ENCODE results near the gene MYO18B.

MYO18B gene

DNA sequence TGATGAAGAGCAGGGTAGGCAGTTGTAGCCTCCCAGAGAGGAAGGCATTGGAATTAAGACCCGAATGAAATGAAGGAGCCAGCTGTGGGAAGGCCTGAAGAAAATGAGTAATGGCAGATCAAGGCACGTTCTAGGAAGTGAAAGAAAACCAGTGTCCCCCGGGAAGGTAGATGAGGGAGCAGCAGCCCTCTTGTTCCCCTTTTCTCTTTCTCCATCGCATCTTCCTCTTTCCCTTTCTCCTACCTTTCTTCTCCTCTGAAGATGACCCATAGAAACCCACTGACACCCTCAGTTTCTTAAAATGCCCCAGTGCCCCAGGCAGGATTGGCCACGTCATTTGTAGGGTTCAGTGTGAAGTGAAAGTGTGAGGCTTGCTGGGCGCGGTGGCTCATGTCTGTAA, 254.7 kb downstream of the MYO18B start:
- no peak for DNase-seq (ENCODE audit: low read depth)

DNA sequence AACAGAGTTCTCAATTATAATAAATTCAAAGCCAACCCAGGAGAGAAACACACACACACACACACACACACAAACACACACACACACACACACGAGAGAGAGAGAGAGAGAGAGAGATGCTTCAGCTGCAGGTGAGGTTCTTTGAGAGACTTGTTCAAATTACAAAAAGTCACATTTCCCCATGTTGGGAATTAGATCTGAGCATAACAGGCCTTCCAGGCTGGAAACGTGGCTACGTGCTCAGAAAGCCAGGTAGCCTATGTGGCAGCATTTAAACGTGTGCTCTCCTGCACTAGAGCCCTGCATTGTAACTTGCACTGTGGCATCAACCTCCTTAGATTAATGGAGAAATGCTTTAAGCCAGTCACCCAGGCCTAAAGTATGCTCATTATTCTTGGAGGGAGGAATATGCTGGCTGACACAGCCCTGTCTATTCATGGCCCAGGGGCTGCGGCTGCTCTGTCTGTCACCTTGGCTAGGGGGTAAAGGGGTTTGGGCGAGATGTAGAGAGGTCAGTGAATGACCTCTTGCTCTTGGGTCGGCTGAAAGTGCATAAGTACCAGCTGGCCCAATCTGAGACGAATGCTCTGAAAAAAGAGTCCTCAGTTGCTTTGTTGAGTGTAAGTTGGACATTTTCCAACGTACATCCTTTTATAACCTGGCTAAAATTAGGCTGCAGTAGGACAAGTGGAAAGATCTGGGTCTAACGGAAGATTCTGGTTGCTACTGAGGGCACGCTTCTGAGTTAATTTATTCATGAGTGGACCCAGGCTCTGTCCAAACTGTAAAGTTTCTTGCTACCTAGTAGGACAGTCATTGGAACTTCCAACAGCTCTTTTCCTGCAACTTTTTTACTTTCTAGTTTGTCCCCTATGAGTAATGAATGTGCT, 256.1 kb downstream of the MYO18B start:
- no peak for DNase-seq (ENCODE audit: low read depth)

DNA sequence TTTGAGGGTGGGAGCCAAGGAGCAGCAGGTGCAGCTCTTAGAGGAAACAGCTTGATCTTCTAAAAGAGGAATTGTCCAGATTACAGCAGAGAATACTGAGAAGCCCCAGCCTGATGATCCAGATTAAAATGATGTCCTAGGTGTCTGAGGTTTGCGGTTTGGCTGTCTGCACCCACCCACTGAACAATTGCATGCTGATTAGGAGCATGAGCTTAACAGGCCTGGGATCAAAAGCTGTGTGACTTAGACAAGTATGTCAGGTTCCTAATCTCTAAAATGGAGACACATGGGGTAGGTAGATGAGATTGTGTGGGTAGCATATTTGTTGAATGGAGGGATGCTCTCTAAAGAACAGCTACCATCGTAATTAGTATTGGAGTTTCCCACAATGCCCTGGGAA, 260.5 kb downstream of the MYO18B start:
- no peak for DNase-seq (ENCODE audit: low read depth)

DNA sequence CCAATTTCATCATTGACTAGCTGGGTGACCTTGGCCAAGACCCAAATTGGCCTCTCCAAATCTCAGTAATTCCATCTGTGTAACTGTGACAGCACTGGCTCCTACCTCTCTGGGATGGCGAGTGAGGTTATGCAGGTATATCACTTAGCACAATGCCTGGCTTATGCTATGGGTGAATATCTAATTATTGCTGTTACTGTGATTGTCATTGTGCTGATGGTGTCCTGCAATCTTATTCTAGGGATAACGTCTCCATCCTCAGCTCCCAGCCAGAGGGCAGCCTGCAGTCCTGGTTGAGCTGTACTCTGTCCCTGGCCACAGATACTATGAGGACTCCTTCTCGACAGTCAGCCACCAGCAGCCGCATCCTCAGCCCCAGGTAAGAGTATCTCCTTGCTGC, 262.5 kb downstream of the MYO18B start:
- DNase-seq (ENCODE audit: low read depth) = no peak

DNA sequence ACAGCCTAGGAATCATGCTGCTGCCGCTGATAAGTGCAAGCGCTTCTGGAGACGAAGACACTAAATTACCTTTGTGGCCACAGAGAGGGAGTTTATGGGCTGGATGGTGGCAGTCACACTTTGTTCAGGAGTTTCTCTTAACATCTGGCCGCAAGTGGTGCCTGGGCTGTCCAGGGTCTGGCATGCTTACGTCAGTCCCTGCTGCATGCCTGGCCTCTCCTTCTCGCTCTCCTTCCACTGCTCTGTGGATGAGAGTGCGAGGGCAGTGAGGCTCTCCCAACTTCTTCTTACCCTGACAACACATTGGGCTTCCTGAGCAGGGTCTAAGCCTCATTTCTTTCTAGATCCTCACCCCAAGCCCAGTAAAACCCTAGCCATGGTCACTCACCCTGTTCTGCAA, 266.6 kb downstream of the MYO18B start:
- DNase-seq (ENCODE audit: low read depth) = no peak

DNA sequence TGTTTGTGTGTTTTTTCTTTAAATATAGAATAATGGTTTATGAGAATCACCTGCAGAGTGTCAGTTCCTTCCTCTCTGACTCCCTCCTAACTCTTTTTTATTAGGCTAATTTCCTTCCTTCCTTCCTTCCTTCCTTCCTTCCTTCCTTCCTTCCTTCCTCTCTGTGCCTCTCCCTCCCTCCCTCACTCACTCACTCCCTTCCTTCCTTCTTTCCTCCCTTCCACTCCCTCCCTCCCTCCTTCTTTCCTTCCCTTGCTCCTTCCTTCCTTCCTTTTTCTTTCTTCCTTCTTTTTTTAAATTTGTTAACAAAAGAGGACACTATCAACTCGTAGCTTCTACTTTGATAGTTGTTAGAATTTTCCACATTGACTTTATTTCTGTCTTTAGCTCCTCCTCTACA, 274.9 kb downstream of the MYO18B start:
- no peak for DNase-seq (ENCODE audit: low read depth)

DNA sequence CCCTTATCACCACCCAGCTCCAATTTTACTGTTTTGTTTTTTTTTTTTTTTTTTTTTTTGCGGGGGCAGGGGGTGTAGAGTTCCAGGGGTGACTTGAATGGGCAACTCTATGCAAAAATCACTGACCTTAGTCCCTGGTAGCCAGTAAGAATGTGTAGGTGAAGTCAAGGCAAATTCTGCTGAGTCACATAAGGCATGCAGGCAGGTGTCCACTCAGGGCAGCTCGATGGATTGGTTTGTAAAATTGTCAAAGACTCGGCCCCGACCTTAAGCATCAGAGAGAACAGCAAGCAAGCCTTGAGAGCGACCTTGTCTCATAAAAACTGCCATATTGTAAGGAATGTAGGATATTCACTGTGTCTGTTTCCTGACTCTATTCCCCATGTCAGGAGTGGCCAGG, 275.9 kb downstream of the MYO18B start:
- DNase-seq (ENCODE audit: low read depth) = no peak

DNA sequence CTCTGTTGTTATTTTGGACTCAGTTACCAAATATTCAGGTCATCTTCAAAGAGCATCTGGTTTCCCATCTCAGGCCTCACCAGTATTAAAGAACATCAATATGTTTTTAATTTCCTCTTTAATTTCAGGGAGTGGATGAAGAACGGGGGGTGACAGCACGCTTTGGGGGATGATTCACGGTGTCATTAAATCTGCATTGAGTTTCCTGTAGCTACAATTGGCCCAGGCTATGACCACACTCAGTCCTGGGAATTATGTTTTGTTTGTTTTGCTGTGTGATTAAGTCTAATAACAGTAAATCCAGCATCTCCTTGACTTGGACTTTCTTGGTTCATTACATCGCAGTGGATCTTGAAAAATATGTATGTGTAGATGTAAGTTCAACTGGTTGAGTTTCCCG, 277.6 kb downstream of the MYO18B start:
- no peak for DNase-seq (ENCODE audit: low read depth)

DNA sequence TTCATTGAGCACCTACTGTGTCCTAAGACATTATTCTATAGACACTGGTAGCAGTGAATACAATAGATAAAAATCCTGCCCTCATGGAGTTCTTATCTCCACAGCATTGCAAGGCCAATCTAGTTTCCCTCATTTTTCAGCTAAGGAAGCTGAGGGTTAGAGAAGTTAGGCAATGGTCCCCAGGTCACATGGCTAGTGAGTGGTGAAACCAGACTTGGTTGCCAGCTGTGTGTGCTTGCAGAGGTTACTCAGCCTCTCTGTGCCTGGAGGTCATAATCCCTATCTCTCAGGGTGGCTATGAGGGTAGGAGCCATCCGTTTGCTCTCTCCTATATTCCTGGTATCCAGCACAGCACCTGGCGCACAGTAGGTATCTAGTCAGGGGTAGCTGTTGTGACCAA, 279.5 kb downstream of the MYO18B start:
- DNase-seq (ENCODE audit: low read depth) = no peak

DNA sequence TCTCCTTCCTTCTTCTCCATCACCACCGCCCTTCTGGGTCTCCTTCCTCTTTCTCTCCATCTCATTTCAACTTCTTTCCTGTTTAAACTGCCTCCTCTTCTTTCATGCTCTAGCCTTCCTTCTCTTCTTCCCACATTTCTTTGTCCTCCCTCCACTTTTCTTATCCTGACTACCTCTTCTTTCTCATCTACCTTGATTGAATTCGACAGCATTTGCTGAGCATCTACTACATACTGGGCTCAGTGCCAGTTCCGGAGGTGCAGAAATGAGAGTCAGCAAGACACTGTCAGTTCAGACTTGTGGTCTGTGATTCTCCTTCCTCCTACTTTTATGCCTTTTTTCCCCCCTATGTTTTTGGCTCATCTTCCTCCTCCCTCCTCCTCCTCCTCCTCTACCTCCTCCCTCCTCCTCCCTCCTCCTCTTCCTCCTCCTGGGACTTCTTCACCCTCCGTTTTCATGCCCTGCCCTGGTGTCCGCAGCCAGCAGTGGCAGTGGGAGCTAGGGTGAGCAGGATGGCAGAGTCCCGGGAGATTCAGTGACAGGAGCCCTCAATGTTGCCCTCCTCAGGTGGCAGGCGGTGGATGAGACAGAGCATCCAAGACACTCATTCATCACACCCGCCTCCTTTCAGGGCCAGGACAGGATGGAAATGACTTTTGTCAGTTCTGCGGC, 281.3 kb downstream of the MYO18B start:
- DNase-seq (ENCODE audit: low read depth) = no peak

DNA sequence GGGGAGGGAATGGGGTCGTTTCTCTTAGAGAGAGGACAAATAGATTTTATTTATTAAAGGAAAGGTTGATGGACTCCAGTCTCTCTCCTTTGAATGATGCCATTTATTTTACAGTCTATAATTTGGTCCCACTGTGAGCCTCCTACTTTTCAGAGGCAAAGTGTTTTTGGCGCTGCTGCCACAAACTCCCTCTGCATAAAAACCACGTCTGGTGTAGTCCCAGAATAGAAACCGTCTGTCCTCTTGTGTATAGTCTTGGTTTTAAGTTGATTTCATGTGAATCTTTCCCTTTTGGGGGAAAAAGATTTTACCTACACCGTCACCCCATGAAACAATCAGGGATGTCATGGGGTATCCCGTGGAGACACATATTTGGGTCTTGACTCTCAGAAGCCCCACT, 283.6 kb downstream of the MYO18B start:
- no peak for DNase-seq (ENCODE audit: low read depth)

DNA sequence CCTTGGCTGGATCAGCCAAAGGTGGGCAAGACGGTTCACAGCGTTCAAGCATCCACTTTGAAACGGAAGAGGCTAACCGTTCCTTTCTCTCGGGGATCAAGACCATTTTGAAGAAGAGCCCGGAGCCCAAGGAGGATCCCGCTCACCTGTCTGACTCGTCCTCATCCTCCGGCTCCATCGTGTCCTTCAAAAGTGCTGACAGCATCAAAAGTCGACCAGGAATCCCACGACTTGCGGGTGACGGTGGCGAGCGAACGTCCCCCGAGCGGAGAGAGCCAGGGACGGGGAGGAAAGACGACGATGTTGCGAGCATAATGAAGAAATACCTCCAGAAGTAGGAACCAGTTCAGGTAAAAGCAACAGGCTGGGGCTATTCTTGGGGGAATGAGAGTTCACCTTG, 285.4 kb downstream of the MYO18B start:
- DNase-seq (ENCODE audit: low read depth) = no peak

DNA sequence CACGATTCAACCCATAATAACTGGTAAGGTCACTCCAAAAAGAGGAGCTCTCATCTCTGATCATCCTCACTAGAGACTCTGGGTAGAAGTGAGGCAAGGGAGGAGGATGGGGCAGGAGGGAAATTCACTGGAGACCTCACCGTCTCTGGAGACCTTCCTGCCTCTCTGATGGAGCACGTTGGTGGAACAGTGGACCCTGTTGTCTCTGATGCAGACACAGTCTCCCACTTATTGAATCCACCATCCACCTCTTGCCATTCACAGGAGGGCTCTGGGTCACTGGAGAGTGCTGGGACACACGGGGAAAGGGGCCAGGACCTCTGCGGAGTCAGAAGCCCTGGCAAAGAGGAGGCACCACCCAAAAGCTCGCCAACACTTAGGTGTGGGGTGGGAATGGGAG, 289.7 kb downstream of the MYO18B start:
- no peak for DNase-seq (ENCODE audit: low read depth)

DNA sequence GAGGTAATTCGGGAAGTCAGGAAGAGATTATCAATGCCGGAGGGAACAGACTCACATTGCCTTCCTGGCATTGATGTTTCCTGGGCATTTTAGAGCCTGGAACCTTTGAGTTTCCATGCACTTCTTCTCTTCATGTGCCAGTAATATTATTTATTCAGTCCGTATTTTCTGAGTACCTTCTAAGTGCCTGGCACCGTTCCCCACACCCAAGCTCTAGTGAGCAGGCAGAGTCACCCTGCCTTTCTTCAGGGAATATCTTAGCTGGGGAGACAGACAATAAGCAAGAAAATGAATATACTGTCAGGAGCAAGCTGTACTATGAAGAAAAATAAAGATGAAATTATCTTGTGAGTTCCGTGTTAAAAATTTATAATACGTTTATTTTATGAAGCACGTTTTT, 291.1 kb downstream of the MYO18B start:
- DNase-seq (ENCODE audit: low read depth) = no peak

DNA sequence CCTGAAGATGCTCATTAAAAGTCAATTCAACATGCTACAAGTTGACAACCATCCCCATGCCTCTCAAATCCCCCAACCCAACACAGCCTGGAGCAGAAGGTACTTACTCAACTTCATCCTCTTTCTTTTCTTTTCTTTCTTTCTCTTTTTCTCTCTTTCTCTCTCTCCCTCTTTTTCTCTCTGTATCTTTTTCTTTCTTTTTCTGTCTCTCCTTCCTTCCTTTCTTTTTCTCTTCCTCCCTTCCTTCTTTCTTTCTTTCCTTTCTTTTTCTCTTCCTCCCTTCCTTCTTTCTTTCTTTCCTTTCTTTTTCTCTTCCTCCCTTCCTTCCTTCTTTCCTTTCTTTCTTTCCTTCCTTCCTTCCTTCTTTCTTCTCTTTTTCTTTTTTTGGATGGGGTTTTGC, 291.6 kb downstream of the MYO18B start:
- no peak for DNase-seq (ENCODE audit: low read depth)

DNA sequence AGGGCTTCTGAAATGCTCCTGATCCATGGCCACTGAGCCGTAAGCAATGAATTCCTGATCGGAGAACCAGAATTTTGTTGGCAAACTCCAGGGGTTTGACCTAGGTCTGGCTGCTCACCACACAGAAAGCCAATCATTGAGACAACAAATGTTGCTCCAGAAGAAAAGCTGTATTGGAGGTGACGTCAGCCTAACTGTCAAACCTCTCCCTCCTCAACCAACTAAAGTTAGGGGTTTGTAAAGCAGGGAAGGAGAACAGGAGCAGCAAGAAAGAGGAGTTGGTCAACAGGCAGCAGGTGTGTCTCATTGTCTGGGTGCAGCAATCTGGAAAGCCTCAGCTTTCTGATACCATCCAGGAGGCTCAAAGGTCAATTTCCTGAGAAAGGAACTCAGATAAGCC, 293.5 kb downstream of the MYO18B start:
- no peak for DNase-seq (ENCODE audit: low read depth)

DNA sequence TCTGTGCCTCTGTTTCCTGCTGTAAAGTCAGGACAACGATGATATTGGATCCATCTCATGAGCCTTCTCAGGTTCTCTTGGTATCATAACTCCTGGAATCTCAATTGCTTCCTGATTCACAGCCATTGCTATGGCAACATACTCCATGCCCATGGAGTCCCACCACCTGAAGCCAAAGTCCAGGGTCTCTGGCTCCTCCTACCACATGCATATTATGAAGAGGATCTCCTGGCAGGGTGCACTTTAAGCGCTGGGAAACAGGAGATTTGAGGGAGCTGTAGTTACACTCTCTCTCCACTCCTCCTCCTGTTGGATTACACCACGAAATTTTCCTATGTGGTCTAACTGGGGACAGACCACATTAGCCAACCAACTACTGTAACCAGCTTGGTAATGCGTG, 296.4 kb downstream of the MYO18B start:
- DNase-seq (ENCODE audit: low read depth) = no peak

DNA sequence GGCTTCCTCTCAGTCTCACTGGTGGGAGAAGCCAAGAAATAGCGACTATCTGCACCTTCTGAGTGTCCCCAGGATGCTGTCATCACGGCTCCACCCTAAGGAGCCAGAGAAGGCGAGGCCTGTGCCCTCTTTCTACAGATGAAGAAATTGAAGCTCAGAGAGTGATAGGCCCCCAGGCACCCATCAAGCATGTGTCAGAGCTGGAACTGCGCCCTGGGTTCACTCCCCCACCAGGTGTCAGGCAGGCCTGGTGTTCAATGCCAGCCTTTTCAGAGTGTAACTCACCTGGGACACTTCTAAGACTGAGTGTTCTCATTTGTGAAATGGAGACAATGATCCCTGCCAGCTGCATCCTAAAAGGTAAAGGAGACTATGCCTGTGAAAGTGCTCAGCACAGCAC, 299.9 kb downstream of the MYO18B start:
- no peak for DNase-seq (ENCODE audit: low read depth)

DNA sequence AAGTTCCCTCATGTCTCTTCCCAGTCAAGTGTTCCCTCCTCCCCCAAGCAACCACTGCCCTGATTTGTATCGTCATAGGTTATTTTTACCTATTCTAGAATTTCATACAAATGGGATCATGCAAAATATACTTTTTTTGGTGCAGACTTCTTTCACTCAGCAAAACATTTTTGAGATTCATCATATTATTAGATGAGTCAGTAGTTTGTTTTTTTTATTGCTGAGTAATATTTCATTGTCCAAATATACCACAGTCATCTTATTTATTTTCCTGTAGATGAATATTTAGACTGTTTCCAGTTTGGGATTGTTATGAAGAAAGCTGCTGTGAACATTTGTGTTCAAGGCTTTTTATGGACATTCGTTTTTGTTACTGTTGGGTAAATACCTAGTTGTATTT, 301.0 kb downstream of the MYO18B start:
- no peak for DNase-seq (ENCODE audit: low read depth)

DNA sequence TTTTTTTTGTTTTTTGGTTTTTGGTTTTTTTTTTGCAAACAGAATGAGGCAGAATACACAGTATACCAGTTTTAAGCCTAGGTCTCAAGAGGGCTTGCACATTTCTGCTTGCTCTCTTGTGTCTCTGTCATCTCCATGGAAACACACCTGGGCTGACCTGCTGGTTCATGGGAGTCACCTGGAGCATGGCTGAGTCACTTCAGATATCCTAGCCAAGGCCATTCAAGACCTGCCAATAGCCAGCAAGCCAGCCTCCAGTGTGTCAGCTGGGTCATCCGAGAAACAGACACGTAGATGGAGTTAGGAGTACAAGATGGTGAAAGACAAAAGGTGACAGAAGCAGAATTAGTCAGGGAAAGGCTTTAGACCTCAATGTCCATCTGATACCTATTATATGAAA, 303.1 kb downstream of the MYO18B start:
- no peak for DNase-seq (ENCODE audit: low read depth)

DNA sequence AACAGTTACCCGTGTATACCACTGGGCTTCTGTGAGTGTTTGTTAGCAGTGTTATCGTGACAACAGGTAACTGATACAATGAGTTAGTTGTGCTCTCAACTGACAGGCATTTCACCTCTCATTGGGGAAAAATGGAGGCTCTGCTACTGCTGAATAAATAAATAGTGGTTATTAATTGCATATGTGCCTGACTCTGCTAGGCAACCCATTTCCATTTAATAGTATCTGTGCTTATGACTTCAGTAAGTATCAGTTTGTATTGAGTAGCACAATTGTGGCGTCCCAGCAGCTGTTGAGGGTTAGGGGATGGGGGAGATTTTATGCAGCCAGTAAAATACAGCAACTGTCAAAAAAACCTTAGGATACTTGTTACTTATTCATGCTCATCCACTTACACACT, 303.9 kb downstream of the MYO18B start:
- no peak for DNase-seq (ENCODE audit: low read depth)

DNA sequence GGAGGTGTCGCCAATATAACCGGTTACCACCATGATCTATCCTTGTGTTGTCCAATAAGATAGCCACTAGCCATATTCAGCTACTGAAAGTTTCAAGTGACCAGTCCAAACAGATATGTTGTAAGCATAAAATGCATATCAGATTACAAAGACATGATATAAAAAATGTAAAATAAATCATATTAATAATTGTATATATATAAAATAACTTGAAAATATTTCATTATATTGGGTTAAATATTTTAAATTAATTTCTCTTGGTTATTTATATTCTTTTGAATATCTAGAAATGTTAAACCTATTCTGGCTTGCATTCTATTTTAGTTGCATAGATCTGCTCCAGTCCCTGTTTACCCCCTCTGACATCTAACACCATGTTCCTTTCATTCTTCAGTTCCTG, 305.5 kb downstream of the MYO18B start:
- no peak for DNase-seq (ENCODE audit: low read depth)

DNA sequence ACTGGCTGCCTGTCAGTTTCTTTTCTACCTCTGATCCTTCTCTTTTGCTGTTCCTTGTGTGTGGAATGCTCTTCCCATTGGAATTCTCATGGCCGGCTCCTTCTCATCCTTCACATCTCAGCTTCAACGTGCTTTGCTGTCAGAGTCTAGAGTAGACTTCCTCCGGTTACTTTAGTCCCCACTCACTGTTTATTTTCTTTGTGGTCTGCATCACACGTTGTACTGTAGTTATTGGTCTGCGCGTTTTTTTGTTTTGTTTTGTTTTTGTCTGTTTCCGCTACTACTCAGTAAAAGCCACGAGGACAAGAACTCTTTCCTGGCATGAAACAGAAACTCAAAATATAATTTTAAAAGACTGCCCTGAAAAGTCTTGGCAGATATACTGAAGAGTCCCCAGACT, 305.9 kb downstream of the MYO18B start:
- no peak for DNase-seq (ENCODE audit: low read depth)

DNA sequence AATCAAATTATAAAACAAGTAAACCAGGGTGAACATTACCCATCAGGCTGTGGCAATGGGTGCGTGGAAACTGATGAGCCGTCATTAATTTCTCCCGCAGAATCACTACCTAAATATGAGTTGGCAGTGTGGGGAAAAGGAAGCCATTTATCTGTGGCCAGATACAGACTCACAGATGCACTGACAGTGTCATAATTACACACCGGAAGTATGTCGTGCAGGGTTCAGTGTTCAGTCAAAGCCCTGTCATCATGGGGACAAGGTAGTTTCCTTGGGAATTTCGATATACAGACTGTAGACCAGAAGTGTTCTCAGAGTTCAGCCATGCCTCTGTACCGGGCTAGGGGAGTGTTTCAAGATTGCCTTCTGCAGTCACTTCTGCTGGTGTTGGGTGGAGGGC, 308.1 kb downstream of the MYO18B start:
- no peak for DNase-seq (ENCODE audit: low read depth)
